Lung microvascular endothelial cell (primary cell): ENCODE measurements around the gene POLR1B. TPM values are rescaled to one million over a fixed set of nuclear protein-coding genes. Genes with fewer than 3 reads are reported as not detected.
A peak's percentile ranks its signal among the peaks of the same experiment; 100 is the strongest.
"Not testable (repeated sequence)": the region's sequence is repeated elsewhere in the genome, so short reads cannot be mapped to it uniquely, and the experiment has no call there.

ENCODE experiments used
- DNase-seq, 2 donors: peaks; one replicate each; pipeline versions ENCODE4 v3.0.0 to v3.0.0-alpha.2; 2010; ENCODE audit warnings: low read depth in 2 of 2
- total RNA-seq: library from RNA; depleted of rRNA; stranded (reverse); fragments of >200 nt; gene quantifications from 2 replicates; pipeline ENCODE4 v1.2.1, GENCODE V29; 2014

Gene POLR1B
- total RNA-seq, 1 donor from 2014 or later, result 16.3 TPM

DNA sequence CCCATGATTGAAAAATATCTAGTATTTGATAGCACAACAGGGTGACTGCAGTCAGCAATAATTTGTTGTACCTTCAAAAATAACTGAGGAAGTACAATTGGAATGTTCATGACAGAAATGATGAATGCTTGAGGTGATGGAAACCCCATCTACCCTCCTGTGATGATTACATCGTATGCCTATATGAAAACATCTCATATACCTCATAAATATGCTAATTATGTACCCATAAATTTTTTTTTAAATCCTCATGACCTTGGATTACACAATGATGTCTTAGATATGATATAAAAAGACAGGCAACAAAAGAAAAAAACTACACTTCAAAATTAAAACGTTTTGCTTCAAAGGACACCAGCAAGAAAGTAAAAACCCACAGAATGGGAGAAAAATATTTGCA lies 1.4 kb upstream of the POLR1B start:
- DNase-seq, result no peak

DNA sequence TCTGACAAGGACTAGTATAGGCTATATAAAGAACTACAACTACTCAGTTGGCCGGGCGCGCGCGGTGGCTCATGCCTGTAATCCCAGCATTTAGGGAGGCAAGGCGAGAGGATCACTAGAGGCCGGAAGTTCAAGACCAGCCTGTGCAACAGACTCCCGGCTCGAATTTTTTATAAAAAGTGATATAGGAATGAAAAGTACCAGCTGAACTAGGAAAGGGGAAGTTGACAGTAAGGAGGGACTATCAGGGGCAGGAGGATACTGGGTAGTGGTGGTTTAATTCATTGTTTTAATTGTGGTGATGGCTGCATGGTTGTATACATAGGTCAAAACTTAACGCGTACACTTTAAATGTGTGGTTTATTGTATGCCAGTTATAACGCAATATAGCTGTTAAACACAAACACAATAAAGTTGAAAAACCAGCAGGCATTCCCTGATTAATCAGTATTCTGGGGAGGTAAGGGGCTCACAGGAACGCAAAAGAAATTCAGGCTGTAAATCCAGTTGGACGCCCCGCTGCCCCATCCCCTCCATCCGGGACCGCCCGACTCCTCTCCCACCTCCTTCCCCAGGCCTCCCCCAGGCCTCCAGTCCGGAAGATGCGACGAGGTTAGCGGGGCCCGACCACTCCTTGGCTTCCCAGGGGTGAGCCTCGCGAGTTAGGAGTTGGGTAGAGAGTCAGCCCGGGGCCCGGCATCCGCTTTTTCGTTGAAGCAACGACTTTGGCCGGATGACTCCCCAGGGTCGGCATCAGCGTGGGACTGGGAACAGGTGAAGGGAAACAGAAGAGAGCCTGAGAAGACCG lies 746 bp upstream of the POLR1B start:
- peak; percentile 66 to 67 for DNase-seq

DNA sequence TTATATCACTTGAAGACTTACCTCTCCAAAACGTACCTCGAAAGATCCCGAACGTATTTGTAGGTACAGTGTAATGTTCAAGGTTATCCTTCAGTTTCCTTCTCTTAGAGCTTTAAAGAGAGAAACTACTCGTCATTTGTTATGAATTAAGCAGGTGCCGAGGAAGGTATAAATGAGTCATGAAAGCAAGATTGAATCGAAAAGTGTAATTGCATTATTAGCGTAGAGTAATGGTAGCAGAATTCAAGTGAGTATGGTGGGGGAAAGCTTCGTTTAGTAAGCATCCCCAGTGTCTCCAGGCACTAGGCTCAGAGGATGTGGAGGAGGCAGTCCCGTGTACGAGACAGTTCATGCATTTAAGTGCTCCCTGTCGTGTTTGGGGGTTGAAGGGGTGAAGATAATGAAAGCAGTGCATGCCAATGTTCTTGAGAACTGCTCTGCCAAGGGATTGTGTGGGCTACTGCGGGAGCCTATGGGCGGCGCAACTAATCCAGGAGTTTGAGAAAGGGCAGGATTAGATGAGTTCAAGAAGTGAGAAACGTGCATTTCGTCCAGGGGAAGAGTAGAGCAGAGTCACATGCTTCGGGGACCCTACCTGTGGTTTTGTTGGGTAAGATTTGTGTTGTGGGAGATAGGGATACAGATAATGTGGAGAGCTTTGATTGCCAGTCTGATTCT lies 858 bp downstream of the POLR1B start:
- peak; percentile 7 to 26 for DNase-seq

DNA sequence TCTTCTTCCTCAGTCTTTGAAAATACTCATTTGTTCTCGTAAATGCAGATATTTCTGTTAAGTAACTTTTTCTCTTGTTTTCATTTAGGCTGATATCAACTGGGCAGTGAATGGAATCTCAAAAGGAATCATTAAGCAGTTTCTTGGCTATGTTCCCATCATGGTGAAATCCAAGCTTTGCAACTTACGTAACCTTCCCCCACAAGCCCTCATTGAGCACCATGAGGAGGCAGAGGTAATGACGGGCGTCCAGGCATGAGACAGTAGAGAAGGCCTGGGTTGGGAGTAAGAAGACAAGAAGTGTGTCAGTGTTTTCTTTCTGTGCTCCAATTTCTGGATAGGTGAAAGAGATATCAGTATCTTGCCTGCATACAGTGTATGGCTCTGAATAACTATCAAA lies 5.1 kb downstream of the POLR1B start:
- no peak for DNase-seq

DNA sequence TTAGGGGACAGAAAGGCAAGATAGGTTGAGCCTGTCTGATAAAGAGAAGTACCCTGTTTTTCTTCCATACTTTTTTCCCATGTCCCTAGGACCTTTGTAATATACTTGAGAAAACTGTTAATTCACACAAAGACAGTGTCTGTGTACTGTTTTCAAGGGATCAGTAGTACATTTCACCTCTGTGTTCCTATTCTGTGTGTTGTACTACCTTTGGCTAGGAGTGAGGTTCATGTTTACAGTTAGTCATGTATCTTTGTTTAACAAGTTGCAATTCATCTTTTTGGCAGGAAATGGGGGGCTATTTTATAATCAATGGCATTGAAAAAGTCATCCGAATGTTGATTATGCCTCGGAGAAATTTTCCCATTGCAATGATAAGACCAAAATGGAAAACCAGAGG lies 6.7 kb downstream of the POLR1B start:
- no peak for DNase-seq

DNA sequence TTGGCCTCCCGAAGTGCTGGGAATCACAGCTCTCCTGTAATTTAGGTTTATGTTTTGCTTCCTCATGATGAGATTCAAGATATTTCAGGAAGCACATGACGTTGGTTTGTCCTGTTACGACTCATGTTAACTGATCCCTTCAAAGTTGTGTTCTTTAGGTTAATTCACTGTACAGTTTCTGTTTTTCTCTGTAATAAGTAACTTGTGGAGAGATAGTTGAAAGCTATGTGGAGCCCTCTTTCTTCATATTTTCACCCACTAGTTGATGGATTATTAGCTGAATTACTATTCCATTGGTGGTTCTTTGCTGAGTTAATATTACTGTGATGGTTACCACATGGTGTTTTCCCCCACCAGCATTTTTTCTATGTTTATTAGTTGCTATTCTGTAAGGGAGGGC lies 23.8 kb downstream of the POLR1B start:
- DNase-seq, result peak in 1 of 2 donors; percentile 8

DNA sequence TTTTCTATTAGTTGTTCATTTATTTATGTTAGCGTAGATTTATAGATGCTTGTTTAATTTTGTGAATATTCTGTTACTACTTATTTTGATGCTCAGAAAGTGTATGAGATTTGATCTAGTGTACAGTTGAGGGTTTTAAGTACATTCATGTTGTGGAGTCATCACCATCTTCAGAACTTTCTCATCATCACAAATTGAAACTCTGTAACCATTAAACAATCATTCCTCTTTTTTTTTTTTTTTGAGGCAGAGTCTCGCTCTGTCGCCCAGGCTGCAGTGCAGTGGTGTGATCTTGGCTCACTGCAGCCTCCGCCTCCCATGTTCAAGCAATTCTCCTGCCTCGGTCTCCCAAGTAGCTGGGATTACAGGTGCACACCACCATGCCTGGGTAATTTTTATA lies 24.2 kb downstream of the POLR1B start:
- not testable (repeated sequence) for DNase-seq

DNA sequence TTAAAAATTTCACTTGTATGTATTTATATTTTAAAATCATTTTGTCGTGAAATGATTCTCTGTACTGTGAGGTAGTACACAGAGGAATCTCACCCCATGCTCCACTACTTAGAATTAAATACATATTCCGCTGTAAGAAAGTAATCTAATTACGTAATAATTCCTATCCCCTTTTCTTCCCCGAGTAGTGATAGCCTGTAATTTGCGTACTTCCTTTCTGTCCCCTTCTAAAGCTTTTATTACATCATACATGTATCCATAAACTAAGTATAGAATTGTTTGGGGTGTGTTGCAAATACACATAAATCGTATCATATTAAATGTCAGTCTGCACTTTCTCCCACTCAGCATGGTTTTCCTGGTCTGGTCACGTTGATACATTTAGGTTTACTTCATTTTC lies 29.7 kb downstream of the POLR1B start:
- DNase-seq, result no peak

DNA sequence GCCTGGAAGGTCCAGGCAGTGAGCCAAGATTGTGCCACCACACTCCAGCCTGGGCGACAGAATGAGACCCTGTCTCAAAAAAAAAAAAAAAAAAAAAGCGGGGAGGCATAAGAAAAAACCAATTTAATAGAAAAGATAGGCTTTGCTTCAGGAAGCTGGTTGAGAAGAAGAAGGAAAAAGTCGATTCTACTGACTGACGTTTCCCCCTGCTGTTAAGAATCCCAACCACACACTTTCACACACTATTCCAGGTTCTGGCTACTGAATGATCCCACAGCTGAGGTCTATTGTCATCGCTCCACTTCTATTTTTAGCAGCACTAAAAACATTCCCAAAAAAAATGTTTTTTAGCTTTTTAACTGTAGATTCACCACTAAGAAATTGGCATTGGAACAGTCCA lies 35.5 kb downstream of the POLR1B start:
- DNase-seq, result peak in 1 of 2 donors; percentile 21

DNA sequence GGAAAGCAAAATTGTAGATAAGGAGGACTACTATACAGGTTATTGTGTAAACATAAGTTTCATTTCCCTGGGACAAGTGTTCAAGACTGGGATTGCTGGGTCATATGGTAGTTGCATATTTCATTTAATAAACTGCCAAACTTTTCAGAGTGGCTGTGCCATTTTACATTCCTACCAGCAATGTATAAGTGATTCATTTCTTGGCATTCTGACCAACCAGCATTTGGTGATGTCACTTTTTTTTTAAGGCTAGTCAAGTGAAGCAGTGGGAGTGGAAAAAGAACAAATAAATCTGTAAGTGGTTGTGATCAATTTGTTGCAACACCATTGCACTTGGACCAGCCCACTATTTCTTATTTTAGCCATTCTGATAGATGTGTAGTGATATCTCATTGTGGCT lies 37.0 kb downstream of the POLR1B start:
- DNase-seq, result peak; percentile 62 to 78

DNA sequence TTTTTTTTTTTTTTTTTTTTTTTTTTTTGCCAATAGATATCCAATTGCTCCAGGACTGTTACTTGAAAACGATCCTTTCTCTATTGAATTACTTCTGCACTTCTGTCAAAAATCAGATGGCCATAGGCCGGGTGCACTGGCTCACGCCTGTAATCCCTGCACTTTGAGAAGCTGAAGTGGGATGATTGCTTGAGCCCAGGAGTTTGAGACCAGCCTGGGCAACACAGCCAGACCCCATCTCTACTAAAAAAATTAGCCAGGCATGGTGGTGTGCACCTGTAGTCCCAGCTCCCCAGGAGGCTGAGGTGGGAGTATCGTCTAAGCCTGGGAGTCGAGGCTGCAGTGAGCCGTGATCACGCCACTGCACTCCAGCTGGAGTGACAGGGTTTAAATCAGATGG lies 37.8 kb downstream of the POLR1B start:
- DNase-seq, result no peak

DNA sequence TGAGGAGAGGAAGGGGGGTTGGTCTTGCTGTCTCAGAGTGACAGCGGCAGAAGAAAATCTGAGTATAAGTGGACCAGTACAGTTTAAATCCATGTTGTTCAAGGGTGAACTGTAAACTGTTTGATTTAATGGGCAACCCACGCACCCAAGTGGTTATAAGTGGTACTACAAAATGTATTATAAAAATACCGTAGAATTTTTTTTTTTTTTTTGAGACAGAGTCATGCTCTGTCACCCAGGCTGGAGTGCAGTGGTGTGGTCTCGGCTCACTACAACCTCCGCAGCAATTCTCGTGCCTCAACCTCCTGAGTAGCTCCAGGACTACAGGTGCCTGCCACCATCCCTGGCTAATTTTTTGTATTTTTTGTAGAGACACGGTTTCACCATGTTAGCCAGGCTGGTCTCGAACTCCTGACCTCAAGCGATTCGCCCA lies 40.1 kb downstream of the POLR1B start:
- DNase-seq, result peak; percentile 68 to 76

DNA sequence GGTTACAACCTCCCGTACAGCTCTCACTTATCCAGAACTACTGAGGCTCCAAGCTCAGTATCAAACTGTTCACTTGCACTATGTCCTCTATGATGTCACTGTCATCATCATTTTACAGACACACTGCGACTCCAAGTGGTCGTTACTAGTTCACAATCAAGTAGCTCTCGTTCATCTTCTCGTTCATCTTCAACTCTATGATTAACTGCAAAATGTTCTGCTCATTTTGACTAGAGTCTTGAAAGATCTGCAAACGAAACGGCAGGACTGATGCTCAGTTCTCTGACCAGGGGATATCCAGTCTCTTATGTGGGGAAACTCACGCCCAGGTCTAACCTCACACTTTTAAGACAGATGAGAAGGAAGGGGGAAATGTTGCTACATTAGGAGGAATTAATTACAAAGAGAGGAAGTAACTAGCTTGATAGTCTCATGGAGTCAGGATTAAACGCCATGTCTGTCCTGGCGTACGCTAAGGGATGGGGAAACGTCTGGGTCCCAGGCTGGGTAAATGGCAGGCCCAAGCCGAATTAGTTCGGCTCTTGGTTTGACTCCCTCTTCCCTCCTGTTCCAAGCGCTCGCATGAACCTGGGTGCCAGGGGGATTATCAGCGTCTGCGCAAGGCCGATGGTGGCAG lies 41.4 kb downstream of the POLR1B start:
- peak; percentile 22 to 43 for DNase-seq

DNA sequence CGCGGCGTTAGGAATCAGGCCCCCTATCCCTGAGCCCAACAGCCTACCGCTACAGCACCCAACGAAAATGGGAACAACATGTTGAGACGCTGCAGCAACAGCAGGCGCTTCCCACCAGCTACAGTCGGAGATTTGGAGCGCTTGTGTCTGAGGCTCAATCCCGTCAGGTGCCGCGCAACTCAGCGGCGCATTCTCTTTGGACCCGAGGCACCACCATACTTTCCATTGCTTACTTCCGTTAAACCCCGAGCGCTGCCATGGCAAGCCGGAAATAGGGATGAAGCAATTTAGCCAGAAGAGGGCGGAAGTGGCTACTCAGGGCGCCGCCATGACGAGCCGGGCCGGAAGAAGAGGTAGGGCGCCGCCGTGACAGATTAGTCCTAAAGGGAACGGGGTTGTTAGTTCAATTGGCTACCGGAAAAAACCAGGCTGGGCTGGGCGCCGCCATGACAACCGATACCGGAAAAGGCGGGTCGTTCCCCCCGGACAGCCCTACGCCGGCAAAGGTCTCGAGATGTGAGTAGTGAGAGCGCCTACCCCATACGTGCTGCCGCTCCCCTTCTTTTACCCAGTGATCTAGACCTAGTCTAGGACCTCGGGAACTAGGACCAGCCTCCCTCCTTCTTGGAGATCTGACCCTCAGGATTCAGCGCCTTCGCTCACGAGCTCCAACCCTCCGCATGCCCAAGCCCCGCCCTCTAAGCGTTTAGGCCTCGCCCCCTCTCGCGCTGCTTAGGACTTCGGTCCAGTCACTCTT lies 42.0 kb downstream of the POLR1B start, which contains the start of gene CHCHD5:
CHCHD5 (plus strand) TSS at position 476 of the 757 bp plus-strand sequence; CDS start at position 515, 39 bp downstream.
- peak; percentile 97 to 98 for DNase-seq

DNA sequence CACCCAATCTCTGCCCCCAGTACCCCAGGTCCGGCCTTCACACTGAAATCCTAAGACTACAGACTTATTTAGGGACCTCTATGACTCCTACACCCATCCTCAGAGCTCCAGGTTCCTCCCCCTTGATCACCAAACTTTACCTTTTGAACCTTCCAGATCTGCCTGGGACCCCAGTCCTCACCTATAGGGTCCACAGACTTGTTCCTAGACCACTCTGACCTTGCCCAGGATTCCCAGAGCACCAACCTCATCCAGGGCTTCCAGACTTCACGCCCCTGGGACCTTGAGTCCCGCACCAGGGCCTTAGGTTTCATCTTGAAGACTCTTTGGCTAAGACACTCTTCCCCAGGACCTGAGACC lies 42.6 kb downstream of the POLR1B start:
- no peak for DNase-seq

DNA sequence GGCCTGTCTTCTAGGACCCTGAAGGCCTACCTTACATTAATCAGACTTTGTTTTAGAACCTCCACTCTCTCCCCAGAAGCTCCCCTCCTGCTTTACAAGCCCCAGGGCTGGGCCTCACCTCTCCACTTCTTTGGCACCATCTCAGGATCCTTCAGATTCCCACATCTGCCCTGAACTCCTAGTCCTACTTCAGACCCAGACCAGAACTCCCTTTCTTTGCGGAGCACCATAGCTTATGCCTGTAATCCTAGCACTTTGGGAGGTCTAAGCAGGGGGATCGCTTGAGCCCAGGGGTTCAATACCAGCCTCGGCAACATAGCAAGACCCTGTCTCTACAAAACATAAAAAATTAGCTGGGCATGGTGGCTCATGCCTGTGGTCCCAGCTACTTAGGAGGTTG lies 43.1 kb downstream of the POLR1B start:
- no peak for DNase-seq

DNA sequence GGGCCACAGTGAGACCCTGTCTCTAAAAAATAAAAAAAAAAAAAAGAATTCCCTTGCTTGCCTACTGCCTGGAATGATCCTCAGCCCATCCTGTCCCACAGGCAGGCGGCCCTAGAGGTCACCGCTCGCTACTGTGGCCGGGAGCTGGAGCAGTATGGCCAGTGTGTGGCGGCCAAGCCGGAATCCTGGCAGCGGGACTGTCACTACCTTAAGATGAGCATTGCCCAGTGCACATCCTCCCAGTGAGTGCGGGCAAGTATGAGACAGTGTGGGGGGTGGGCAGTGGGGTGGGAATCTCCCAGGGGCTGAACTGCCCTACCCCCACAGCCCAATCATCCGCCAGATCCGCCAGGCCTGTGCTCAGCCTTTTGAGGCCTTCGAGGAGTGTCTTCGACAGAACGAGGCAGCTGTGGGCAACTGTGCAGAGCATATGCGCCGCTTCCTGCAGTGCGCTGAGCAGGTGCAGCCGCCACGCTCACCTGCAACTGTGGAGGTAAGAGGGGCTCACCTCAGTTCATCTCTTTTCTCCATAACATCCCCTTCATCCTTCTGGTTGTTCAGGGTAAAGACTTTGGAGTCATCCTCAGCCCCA lies 43.7 kb downstream of the POLR1B start:
- DNase-seq, result no peak

DNA sequence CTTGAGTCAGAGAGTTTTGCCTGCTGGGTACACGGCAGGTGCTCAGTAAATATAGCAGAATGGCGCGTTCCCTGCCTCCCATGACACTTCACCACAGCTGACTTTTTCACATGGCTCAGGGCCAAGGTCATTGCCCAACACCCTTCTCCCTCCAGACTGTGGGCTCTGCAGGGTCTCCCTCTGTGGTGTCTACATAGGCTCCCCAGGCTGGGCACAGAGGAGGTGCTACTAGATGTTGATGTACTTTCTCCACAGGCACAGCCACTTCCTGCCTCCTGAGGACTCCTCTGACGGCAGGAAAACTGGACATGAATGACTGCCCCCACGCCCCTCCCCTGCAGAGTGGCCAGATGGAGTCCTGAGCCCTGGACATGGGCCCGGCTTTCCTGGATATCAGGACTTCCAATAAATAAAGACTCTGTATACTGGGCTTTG lies 46.4 kb downstream of the POLR1B start:
- peak; percentile 58 to 70 for DNase-seq

DNA sequence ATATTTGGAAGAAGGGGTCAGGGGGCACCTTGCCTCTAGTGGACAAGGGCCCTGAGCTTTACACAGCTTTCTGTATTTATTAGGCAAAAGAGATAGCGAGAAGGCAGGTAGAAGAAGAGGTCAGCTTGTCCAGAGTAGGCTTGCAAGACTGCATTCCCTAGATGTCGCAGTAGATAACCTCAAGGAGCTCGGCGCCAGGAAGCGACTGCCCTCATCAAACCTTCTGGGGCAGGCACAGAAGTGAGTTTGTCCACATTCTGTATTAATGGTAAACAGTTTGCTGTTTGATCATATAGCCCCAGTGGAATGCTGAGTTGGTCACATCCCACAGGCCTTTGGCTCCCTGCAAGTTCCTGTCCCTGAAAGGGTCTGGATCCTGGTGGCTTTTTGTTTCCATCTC lies 49.1 kb downstream of the POLR1B start:
- DNase-seq, result no peak

DNA sequence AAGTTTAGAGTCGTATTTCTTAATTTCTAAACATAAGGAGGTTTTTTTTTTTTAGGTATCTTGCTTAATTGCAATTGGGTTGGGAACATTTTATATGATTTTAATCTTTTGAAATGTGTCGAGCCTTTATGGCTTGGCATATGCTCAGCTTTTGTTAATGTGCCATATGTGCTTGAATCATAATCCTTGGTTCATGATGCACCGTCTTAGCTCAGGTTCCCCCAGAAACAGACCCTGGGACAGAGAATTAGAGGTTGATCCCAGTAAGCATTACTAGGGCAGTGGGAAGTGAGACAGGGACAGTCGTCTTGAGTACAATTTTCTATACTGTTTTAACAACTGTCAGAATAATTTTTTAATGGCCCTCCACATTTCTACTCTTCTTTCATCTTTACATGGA lies 51.5 kb downstream of the POLR1B start:
- no peak for DNase-seq
